Adrenal gland (tissue), 12 donors: ENCODE results near the gene TBC1D22A. TPM values are rescaled to one million over a fixed set of nuclear protein-coding genes. Genes with fewer than 3 reads are reported as not detected.

Experiments used
- DNase-seq, 7 donors: peaks; one replicate each; pipeline ENCODE4 v3.0.0-alpha.2; 2019 to 2020
- H3K27ac ChIP-seq, 5 donors: fragments of 200-600 bp; sonication (generic) in 4 of 5; 1 replicate in 3 of 5; 2 replicates in 2 of 5; pipeline versions ENCODE4 v1.5.1 to v1.8.0; 2016 to 2020; ENCODE audit warnings: mild to moderate bottlenecking in 1 of 5
- H3K27me3 ChIP-seq: fragments of 200-600 bp; 2 replicates; pipeline ENCODE4 v1.8.0; 2021
- H3K36me3 ChIP-seq, 2 donors: fragments of 200-600 bp; replicated peaks in 1 of 2; 1 replicate in 1 of 2; 2 replicates in 1 of 2; pipeline versions ENCODE4 v1.5.1 to v1.8.0; 2018 to 2022
- H3K4me1 ChIP-seq, 2 donors: fragments of 200-600 bp; replicated peaks in 1 of 2; 1 replicate in 1 of 2; 2 replicates in 1 of 2; pipeline versions ENCODE4 v1.5.1 to v1.8.0; 2018 to 2021
- H3K4me3 ChIP-seq, 4 donors: fragments of 200-600 bp; sonication (generic) in 3 of 4; one replicate each; pipeline ENCODE4 v1.5.1; 2016 to 2018
- H3K9me3 ChIP-seq, 3 donors: fragments of 200-600 bp; sonication (generic) in 1 of 3; replicated peaks in 1 of 3; 1 replicate in 2 of 3; 2 replicates in 1 of 3; pipeline versions ENCODE4 v1.5.1 to v1.8.0; 2016 to 2021
- POLR2A ChIP-seq, 2 donors: fragments of 450-650 bp; IDR thresholded peaks; one replicate each; pipeline ENCODE4 v1.6.1; 2017; ENCODE audit warnings: antibody characterized with exemption in 2 of 2, mild to moderate bottlenecking in 2 of 2, moderate library complexity in 1 of 2
- WGBS, 4 donors: extraction: QIAGEN DNeasy Blood & Tissue Kit in 2 of 4; methylation state at CpG; one replicate each; pipeline versions ENCODE4 v1.1.5 to v1.1.7; 2013 to 2017; 5-methylcytosine and 5-hydroxymethylcytosine counted together
- intact Hi-C, 2 donors: fragments of 100-400 bp; cut with DNase I; formaldehyde crosslinking; loops; one replicate each; pipeline versions ENCODE4 v1.14.1 to v1.15.0; 2022 to 2023
- polyA plus RNA-seq, 3 donors: library from polyadenylated mRNA; stranded (reverse); fragments of 200-250 nt in 2 of 3; fragments of 350-450 nt in 1 of 3; fragmentation: Illumina TruSeq in 1 of 3; extraction: RNeasy Lipid Tissue Mini Kit (QIAGEN cat#74804) in 1 of 3; gene quantifications; one replicate each; pipeline ENCODE4 v1.2.3, GENCODE V29; 2013 to 2014
- total RNA-seq, 9 donors: library from RNA; depleted of rRNA in 4 of 9; stranded (reverse); fragments of >200 nt in 4 of 9; fragments of 120-200 nt in 1 of 9; fragmentation: NEBNext Ultra II Directional in 1 of 9; extraction: Animal tissue kit (Norgen Biotek cat#: 25700) in 1 of 9; gene quantifications; one replicate each; pipeline versions ENCODE4 v1.1.0 to v1.2.4, GENCODE V29; 2013 to 2023
- TF ChIP-seq, protein P1 (sequence below), 6 experiments: fragments of 450-650 bp in 4 of 6; fragments of 200-600 bp in 2 of 6; sonication (generic) in 1 of 6; IDR thresholded peaks; 1 replicate in 5 of 6; 2 replicates in 1 of 6; pipeline versions ENCODE4 v1.5.1 to v1.8.0; 2016 to 2021; ENCODE audit warnings: antibody characterized with exemption in 6 of 6, mild to moderate bottlenecking in 2 of 6, moderate library complexity in 1 of 6
- donor health status: healthy with polysubstance abuse.
- donor health status: Bipolar disorder and iron deficiency.
- donor health status: DM: yes; HTN: yes; CAD: no.
- donor health status: DM: no; HTN: no; CAD: no.
- donor health status: DM: no; HTN: no; CAD: no.
- donor health status: DM: yes; HTN: yes; CAD: no.

TBC1D22A gene
- total and polyA plus RNA-seq, 12 donors: 11.5 to 44.2 (median 28.1) TPM

DNA sequence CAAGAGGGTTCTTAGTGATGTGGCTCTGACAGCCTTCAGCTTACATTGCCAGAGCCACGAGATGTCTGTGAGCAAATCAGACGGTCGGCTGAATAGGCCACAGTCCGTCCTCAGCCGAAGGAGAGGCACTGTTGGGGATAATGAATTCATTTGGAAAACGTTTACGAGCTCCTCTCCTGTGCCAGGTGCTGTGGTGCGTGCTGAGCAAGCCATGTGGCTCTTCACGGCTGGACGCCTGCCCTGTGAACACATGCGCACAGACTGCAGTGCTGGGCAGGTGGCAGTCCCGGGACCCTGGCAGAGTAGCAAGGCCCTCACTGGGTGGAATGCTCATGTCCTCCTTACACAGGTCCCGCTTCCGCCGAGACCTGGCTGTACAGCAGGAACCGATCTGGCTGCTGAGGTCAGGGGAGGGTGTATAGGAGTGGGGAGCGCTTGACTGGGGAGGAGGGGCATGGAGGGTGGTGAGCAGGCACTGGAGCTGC, 6.8 kb downstream of the TBC1D22A start:
- H3K4me1 ChIP-seq: peaks cover 18 to 35% of the 10 kb centered on the region in 2 donors
- H3K27me3 ChIP-seq: no peaks in the 10 kb centered on the region
- 82 to 89% (median 84%) methylated on average over 7 to 17 of the region's 17 CpGs for WGBS, 4 donors
- intact Hi-C loops: no loop called here
- H3K36me3 ChIP-seq: no peaks in the 10 kb centered on the region
- TF ChIP-seq, protein P1, sequence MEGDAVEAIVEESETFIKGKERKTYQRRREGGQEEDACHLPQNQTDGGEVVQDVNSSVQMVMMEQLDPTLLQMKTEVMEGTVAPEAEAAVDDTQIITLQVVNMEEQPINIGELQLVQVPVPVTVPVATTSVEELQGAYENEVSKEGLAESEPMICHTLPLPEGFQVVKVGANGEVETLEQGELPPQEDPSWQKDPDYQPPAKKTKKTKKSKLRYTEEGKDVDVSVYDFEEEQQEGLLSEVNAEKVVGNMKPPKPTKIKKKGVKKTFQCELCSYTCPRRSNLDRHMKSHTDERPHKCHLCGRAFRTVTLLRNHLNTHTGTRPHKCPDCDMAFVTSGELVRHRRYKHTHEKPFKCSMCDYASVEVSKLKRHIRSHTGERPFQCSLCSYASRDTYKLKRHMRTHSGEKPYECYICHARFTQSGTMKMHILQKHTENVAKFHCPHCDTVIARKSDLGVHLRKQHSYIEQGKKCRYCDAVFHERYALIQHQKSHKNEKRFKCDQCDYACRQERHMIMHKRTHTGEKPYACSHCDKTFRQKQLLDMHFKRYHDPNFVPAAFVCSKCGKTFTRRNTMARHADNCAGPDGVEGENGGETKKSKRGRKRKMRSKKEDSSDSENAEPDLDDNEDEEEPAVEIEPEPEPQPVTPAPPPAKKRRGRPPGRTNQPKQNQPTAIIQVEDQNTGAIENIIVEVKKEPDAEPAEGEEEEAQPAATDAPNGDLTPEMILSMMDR (IDR thresholded peaks at IDR 0.05): no peak
- TF ChIP-seq POLR2A (IDR thresholded peaks at IDR 0.05): no peak
- no peak for DNase-seq
- no peaks in the 10 kb centered on the region for H3K9me3 ChIP-seq
- peak overlapping the region in 2 of 5 donors; percentile 56 to 88 for H3K27ac ChIP-seq
- H3K4me3 ChIP-seq: no peak overlapping the region

DNA sequence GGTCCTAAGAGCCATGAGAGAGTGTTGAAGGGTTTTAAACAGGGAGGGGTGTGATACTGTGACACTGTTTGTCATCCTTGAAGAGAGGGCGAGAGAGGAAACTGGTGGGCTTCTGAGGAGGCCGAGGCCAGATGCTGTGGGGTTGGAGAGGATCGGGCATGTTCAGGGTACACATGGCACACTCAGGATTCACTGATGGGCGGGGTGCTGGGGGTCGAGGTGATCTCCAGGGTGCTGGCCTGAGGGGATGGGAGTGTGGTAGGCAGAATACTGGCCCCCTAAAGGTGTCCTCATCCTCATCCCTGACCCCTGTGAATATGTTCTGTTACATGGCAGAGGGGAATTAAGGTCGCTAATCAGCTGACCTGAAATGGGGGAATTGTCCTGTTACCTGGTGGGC, 7.3 kb downstream of the TBC1D22A start:
- intact Hi-C loops: no loop called here
- Histone ChIP-seq H3K27me3 (no peaks in the 10 kb centered on the region), H3K36me3 (no peaks in the 10 kb centered on the region), H3K27ac (peak overlapping the region in 4 of 5 donors; percentile 39 to 88 (median 48)), H3K9me3 (no peaks in the 10 kb centered on the region), H3K4me1 (peaks cover 19 to 37% of the 10 kb centered on the region in 2 donors), H3K4me3 (no peak overlapping the region)
- WGBS, 4 donors: 84 to 94% (median 92%) methylated on average over 6 of the region's 6 CpGs
- TF ChIP-seq, protein P1 (IDR thresholded peaks at IDR 0.05): no peak
- no peak for TF ChIP-seq POLR2A (IDR thresholded peaks at IDR 0.05)
- no peak for DNase-seq

DNA sequence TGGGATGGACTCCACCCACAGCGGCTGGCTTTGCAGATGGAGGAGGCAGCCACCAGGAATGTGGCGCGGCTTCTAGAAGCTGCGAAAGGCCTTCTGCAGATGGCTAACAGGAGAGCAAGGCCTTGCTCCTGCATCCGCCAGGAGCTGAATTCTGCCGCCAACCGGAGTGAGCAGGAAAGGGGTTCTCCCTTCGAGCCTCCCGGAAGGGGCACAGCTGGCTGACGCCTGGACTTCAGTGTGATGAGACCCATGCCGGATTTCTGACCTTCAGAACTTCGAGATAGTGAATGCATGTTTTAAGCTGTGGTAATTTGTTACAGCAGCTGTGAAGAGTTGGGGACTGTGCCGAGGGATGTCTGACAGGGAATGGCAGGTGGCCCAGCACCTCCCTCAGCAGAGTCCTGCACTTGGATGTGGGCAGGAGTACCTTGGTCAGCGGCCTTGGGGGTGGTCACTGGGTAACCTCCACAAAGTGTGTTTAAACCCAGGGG, 7.7 kb downstream of the TBC1D22A start:
- intact Hi-C loops: no loop called here
- H3K4me1 ChIP-seq: peaks cover 19 to 40% of the 10 kb centered on the region in 2 donors
- WGBS, 4 donors: 63 to 73% (median 69%) methylated on average over 12 to 14 of the region's 14 CpGs
- no peaks in the 10 kb centered on the region for H3K9me3 ChIP-seq
- H3K27me3 ChIP-seq: no peaks in the 10 kb centered on the region
- H3K36me3 ChIP-seq: no peaks in the 10 kb centered on the region
- peak overlapping the region; percentile 39 to 88 (median 41) for H3K27ac ChIP-seq
- TF ChIP-seq POLR2A (IDR thresholded peaks at IDR 0.05): no peak
- TF ChIP-seq, protein P1 (IDR thresholded peaks at IDR 0.05): no peak
- H3K4me3 ChIP-seq: no peak overlapping the region
- no peak for DNase-seq

DNA sequence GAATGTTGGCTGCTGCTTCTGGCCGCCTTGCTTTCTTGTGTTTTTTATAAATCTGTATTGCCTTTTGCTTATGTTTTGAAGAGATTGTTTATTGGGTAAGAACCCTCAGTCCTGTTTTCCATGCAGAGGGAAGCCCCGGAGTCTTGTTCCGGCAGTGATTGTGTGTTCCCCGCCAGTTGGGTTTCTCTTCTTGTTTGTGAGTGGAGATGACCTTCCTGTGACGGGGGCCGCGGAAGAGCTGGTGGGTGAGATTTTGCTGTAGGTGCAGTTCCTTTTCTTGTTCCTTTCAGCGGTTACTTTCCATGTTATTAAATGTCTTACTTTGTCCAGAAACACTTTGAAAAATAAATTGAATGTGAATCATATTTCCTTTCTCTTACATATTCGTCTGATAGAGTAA, 8.3 kb downstream of the TBC1D22A start:
- no peak for TF ChIP-seq POLR2A (IDR thresholded peaks at IDR 0.05)
- TF ChIP-seq, protein P1 (IDR thresholded peaks at IDR 0.05): no peak
- peak in 5 of 7 donors; percentile 44 to 79 (median 55) for DNase-seq

More for the DNA sequence above, 8.3 kb downstream of the TBC1D22A start:
- peaks cover 24 to 45% of the 10 kb centered on the region in 2 donors for H3K4me1 ChIP-seq
- H3K36me3 ChIP-seq: no peaks in the 10 kb centered on the region
- H3K9me3 ChIP-seq: no peaks in the 10 kb centered on the region
- no peak overlapping the region for H3K4me3 ChIP-seq
- 62 to 75% (median 65%) methylated on average over 9 of the region's 9 CpGs for WGBS, 4 donors
- H3K27me3 ChIP-seq: no peaks in the 10 kb centered on the region
- intact Hi-C loops: no loop called here
- peak overlapping the region; percentile 39 to 88 (median 41) for H3K27ac ChIP-seq
